Activated naive CD8-positive, alpha-beta T cell (primary cell): ENCODE results near the gene KHK.

Experiments used
- H3K27ac Mint-ChIP-seq: one replicate; pipeline ENCODE4 v1.8.0; 2021; ENCODE audit warnings: mixed read lengths
- H3K27me3 Mint-ChIP-seq: one replicate; pipeline ENCODE4 v1.8.0; 2021; ENCODE audit warnings: mixed read lengths
- H3K36me3 Mint-ChIP-seq: one replicate; pipeline ENCODE4 v1.8.0; 2021; ENCODE audit warnings: mixed read lengths
- H3K4me1 Mint-ChIP-seq: one replicate; pipeline ENCODE4 v1.8.0; 2021; ENCODE audit warnings: low read depth, mixed read lengths
- H3K4me3 Mint-ChIP-seq: one replicate; pipeline ENCODE4 v1.8.0; 2021; ENCODE audit warnings: mild to moderate bottlenecking, mixed read lengths
- H3K9me3 Mint-ChIP-seq: one replicate; pipeline ENCODE4 v1.8.0; 2021; ENCODE audit warnings: low read depth, mixed read lengths

KHK gene

GRCh38 chr2:27083410-27084296, 2.9 kb upstream of the KHK start:
- Mint-ChIP-seq H3K9me3 (no peaks in the 10 kb centered on the region), H3K27me3 (no peaks in the 10 kb centered on the region), H3K27ac (no peak overlapping the region), H3K4me3 (no peak overlapping the region), H3K36me3 (no peaks in the 10 kb centered on the region), H3K4me1 (peaks cover 31% of the 10 kb centered on the region)

- Mint-ChIP-seq H3K27ac (no peak overlapping the region), H3K4me3 (peak overlapping the region; percentile 82), H3K27me3 (no peaks in the 10 kb centered on the region), H3K4me1 (peaks cover 33% of the 10 kb centered on the region), H3K9me3 (no peaks in the 10 kb centered on the region), H3K36me3 (no peaks in the 10 kb centered on the region)
Measured at GRCh38 chr2:27084297-27085061, 2.1 kb upstream of the KHK start.

- Mint-ChIP-seq H3K36me3 (no peaks in the 10 kb centered on the region), H3K4me3 (peak overlapping the region; percentile 82), H3K27ac (peak overlapping the region; percentile 66), H3K27me3 (no peaks in the 10 kb centered on the region), H3K9me3 (no peaks in the 10 kb centered on the region), H3K4me1 (peaks cover 35% of the 10 kb centered on the region)
Measured at GRCh38 chr2:27085062-27085672, 1.4 kb upstream of the KHK start.

GRCh38 chr2:27085673-27086089, 891 bp upstream of the KHK start:
- Mint-ChIP-seq H3K27ac (peak overlapping the region; percentile 66), H3K27me3 (no peaks in the 10 kb centered on the region), H3K9me3 (no peaks in the 10 kb centered on the region), H3K4me3 (peak overlapping the region; percentile 82), H3K36me3 (no peaks in the 10 kb centered on the region), H3K4me1 (peaks cover 33% of the 10 kb centered on the region)

GRCh38 chr2:27086090-27086723, 365 bp upstream of the KHK start:
- Mint-ChIP-seq H3K9me3 (no peaks in the 10 kb centered on the region), H3K36me3 (no peaks in the 10 kb centered on the region), H3K4me3 (peak overlapping the region; percentile 82), H3K27me3 (no peaks in the 10 kb centered on the region), H3K4me1 (peaks cover 28% of the 10 kb centered on the region), H3K27ac (peak overlapping the region; percentile 66)

- Mint-ChIP-seq H3K36me3 (no peaks in the 10 kb centered on the region), H3K9me3 (no peaks in the 10 kb centered on the region), H3K27ac (no peak overlapping the region), H3K27me3 (no peaks in the 10 kb centered on the region), H3K4me1 (peaks cover 24% of the 10 kb centered on the region), H3K4me3 (peak overlapping the region; percentile 89)
Measured at GRCh38 chr2:27087823-27088410, 1.3 kb downstream of the KHK start.

GRCh38 chr2:27088634-27089033, 2.1 kb downstream of the KHK start:
- no peaks in the 10 kb centered on the region for H3K36me3 Mint-ChIP-seq
- H3K4me1 Mint-ChIP-seq = peaks cover 24% of the 10 kb centered on the region
- no peak overlapping the region for H3K27ac Mint-ChIP-seq
- H3K4me3 Mint-ChIP-seq = no peak overlapping the region
- H3K27me3 Mint-ChIP-seq = no peaks in the 10 kb centered on the region
- H3K9me3 Mint-ChIP-seq = no peaks in the 10 kb centered on the region

GRCh38 chr2:27089111-27089954, 2.8 kb downstream of the KHK start:
- peaks cover 24% of the 10 kb centered on the region for H3K4me1 Mint-ChIP-seq
- no peak overlapping the region for H3K27ac Mint-ChIP-seq
- no peaks in the 10 kb centered on the region for H3K36me3 Mint-ChIP-seq
- no peak overlapping the region for H3K4me3 Mint-ChIP-seq
- no peaks in the 10 kb centered on the region for H3K27me3 Mint-ChIP-seq
- H3K9me3 Mint-ChIP-seq = no peaks in the 10 kb centered on the region

- Mint-ChIP-seq H3K27me3 (no peaks in the 10 kb centered on the region), H3K4me3 (no peak overlapping the region), H3K9me3 (no peaks in the 10 kb centered on the region), H3K4me1 (peaks cover 25% of the 10 kb centered on the region), H3K36me3 (no peaks in the 10 kb centered on the region), H3K27ac (no peak overlapping the region)
Measured at GRCh38 chr2:27091746-27092695, 5.4 kb downstream of the KHK start.

- Mint-ChIP-seq H3K4me1 (peaks cover 18% of the 10 kb centered on the region), H3K27ac (no peak overlapping the region), H3K9me3 (no peaks in the 10 kb centered on the region), H3K27me3 (no peaks in the 10 kb centered on the region), H3K36me3 (no peaks in the 10 kb centered on the region), H3K4me3 (no peak overlapping the region)
Measured at GRCh38 chr2:27092696-27093429, 6.3 kb downstream of the KHK start.

- Mint-ChIP-seq H3K4me1 (peaks cover 16% of the 10 kb centered on the region), H3K27me3 (no peaks in the 10 kb centered on the region), H3K4me3 (no peak overlapping the region), H3K36me3 (no peaks in the 10 kb centered on the region), H3K9me3 (no peaks in the 10 kb centered on the region), H3K27ac (no peak overlapping the region)
Measured at GRCh38 chr2:27093430-27094352, 7.1 kb downstream of the KHK start.
